Measurements from ENCODE around the gene MFAP2.
"Not testable (repeated sequence)": the region's sequence is repeated elsewhere in the genome, so short reads cannot be mapped to it uniquely, and the experiment has no call there.

MFAP2 gene

GRCh38 chr1:16978567-16979474, 1.6 kb downstream of the MFAP2 start:
- DNase-seq: no peak

- no peak for DNase-seq
Observed at GRCh38 chr1:16978139-16978538, 2.3 kb downstream of the MFAP2 start.

GRCh38 chr1:16977377-16977776, 3.0 kb downstream of the MFAP2 start:
- DNase-seq: no peak

GRCh38 chr1:16976966-16977365, 3.5 kb downstream of the MFAP2 start:
- no peak for DNase-seq

GRCh38 chr1:16975838-16976237, 4.6 kb downstream of the MFAP2 start:
- no peak for DNase-seq

- DNase-seq: no peak
Observed at GRCh38 chr1:16975211-16975610, 5.2 kb downstream of the MFAP2 start.

GRCh38 chr1:16973215-16973614, 7.2 kb downstream of the MFAP2 start:
- no peak for DNase-seq

GRCh38 chr1:16972189-16972895, 8.1 kb downstream of the MFAP2 start:
- DNase-seq: no peak

- DNase-seq: no peak
Observed at GRCh38 chr1:16971341-16972188, 8.9 kb downstream of the MFAP2 start.

GRCh38 chr1:16970132-16970910, 10.1 kb downstream of the MFAP2 start:
- DNase-seq: no peak

GRCh38 chr1:16969651-16970050, 10.8 kb downstream of the MFAP2 start:
- DNase-seq: no peak

GRCh38 chr1:16969057-16969611, 11.3 kb downstream of the MFAP2 start:
- DNase-seq: no peak

GRCh38 chr1:16968372-16968771, 12.0 kb downstream of the MFAP2 start:
- DNase-seq: no peak

GRCh38 chr1:16967962-16968361, 12.5 kb downstream of the MFAP2 start:
- no peak for DNase-seq

GRCh38 chr1:16967095-16967575, 13.3 kb downstream of the MFAP2 start:
- no peak for DNase-seq

- DNase-seq: no peak
Observed at GRCh38 chr1:16966282-16966681, 14.1 kb downstream of the MFAP2 start.

GRCh38 chr1:16965486-16966067, 14.8 kb downstream of the MFAP2 start:
- DNase-seq: no peak

GRCh38 chr1:16964169-16964568, 16.3 kb downstream of the MFAP2 start:
- DNase-seq: not testable (repeated sequence)

GRCh38 chr1:16961297-16962133, 18.9 kb downstream of the MFAP2 start:
- DNase-seq: no peak

- DNase-seq: peak; percentile 92
Observed at GRCh38 chr1:16960560-16961296, 19.7 kb downstream of the MFAP2 start.

Measured in activated effector memory CD4-positive, alpha-beta T cell treated with anti-CD3 and anti-CD28 coated beads, Interleukin-2, amount 50 U/mL, for 16 hours (primary cell).